ENCODE results near the gene IQCE.
"Not testable (repeated sequence)": the region's sequence is repeated elsewhere in the genome, so short reads cannot be mapped to it uniquely, and the experiment has no call there.

IQCE gene

DNA sequence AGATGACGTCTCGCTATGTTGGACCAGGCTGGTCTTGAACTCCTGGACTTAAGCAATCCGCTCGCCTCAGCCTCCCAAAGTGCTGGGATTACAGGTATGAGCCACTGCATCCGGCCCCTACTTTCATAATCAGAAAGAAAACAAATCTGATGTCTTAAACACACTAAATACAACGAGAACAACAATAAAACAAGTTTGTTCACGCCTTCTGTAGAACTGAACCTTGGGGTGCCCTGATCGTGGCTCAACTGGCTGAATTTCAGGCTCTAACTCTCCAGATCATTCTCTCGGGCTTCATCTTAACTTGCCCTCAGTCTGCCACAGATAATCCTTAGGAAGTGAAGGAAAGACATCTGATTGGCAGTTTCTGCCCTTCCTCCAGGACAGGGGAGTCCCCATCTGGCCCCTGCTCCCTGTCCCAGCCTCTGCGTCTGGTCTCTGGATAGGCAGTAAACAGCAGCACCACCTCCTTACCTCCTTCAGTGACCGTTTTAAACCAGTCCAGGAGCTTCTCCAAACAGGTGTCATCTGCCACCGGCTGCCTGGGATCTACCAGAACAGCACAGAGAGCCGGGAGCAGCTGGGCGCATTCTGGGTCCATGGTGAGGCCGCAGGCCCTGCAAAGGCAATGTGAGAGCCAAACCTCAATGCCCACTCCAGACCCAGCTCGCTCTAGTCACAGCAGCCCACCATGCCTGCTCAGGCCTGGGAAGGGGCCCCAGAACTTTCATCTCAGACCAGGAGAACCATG, 4.8 kb upstream of the IQCE start:
- no peak for DNase-seq (ENCODE audit: low read depth, low spot score)

DNA sequence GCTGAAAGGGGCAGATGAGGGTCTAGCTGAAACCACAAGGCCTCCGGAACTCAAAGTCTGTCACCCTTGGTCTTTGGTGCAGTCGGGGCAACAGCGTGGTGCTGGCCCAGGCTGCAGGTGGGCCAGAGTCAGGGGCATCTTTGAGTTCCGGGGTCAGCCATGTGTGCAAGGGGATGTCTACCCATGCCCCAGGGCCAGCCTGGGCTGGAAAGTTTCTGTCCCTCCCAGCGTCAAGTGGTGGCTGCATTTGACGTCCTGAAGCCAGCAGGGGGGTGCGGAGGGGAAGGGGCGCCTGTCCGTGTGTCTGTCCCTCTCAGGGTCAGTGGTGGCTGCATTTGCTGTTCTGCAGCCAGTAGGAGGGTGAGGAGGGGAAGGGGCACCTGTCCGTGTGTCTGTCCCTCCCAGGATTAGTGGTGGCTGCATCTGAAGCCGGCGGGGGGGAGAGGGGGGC, 4.1 kb upstream of the IQCE start:
- DNase-seq (ENCODE audit: low read depth, low spot score), result no peak

DNA sequence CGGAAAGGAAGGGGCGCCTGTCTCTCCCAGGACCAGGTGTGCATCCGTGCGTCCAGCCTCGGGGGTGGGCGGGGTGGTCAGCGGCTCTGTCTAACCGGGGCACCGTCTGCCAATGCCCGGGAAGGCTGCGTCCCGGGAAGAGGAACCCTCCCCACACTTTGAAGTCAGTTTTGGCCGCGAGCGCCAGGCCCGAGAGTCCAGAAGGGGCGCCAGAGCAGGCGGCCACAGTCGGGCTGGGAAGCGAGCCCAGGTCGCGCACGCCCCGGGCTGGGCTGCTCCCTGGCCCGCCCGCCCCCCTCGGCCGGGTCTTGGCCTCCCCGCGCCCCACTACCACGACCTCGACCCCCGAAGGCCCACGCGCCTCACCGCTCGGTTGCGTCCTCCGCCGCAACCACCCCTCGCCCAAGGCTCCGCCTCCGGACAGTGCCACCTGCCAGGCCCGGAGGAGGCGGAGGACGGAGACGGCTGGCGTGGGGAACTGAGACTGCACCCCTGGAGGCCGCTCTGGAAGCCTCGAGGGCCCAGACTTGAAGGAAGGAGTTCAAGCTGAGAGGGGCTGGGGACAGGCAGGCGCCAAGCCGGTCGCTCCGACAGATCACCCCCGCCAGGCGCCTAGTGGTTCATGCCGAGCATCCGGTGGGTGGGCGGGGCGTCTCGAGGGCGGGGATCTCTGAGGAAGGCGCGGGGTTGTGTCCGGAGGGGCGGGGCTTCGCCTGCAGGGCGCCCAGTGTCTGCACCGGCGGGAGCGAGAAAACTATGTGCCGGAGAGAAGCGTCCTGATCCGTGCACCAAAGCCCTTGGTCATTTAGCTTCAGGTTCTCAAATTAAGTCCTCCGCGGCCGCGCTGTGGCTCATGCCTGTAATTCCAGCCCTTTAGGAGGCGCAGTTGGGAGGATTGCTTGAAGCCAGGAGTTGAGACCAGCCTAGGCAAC, 3.4 kb upstream of the IQCE start, which contains the start of gene BRAT1:
Gene BRAT1, minus strand, starts transcription at position 404 of the 932 bp plus-strand sequence. CDS start 1,093 bp downstream, outside the sequence.
- peak; percentile 91 for DNase-seq (ENCODE audit: low read depth, low spot score)

DNA sequence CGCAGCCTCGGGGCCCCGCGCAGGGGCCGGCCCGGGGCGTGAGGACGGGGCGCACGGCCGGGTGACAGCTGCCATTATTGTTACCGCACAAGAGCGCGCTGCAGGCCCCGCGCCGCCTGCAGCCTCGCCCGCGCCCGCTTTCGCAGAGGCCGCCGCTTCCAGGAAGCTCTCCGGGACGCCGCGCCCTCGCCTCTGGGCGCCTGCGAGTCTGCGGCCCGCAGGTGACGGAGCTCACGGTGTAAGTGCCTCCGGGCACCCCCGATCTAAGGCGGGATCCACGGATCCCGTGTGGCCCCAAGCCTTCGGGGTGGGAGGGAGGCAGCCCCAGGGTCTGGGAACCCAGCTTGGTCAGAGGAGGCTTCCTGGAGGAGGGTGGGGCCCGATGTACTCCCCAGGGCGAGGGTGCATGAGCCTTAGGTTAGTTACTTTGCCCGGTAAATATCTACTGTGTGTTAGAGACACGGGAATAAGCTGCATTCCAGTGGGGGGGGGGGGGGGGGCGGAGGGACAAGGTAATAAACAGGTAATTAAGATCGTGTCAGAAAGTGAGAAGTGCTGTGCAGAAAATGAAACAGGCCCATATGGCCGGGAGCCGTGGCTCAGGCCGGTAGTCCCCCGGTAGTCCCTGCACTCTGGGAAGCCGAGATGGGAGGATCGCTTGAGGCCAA, 638 bp downstream of the IQCE start:
- no peak for DNase-seq (ENCODE audit: low read depth, low spot score)

DNA sequence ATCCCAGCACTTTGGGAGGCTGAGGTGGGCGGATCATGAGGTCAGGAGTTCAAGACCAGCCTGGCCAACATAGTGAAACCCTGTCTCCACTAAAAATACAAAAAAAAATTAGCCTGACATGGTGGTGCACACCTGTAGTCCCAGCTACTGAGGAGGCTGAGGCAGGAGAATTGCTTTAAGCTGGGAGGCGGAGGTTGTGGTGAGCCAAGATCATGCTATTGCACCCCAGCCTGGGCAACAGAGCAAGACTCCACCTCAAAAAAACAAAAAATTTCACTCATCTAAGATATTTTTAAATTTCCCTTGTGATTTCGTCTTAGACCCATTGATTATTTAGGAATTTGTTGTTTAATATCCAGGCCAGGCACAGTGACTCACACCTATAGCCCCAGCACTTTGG, 5.2 kb downstream of the IQCE start:
- not testable (repeated sequence) for DNase-seq (ENCODE audit: low read depth, low spot score)

DNA sequence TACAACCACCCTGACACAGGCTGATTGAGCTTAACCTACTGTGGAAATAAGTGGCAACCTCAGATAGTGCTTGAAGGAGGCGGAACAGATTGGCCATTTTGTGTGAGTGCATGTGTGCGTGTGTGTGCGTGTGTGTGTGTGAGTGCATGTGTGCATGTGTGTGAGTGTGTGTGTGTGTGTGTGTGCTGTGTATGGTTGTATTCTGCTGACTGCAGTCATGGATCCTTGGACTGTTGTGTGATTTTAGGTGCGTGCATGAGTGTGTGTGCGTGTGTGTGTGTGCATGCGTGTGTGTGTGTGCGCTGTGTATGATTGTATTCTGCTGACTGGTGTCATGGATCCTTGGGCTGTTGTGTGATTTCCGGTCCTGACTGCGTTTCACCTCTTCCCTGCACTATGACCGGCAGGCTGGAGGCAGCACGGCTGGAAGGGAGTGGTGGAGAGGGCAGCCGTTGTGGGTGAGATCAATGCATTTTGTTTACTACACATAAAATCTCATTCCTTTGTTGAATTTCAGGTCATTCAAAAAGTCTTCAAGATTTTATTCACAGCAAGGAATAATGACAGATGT, 6.3 kb downstream of the IQCE start:
- no peak for DNase-seq (ENCODE audit: low read depth, low spot score)

DNA sequence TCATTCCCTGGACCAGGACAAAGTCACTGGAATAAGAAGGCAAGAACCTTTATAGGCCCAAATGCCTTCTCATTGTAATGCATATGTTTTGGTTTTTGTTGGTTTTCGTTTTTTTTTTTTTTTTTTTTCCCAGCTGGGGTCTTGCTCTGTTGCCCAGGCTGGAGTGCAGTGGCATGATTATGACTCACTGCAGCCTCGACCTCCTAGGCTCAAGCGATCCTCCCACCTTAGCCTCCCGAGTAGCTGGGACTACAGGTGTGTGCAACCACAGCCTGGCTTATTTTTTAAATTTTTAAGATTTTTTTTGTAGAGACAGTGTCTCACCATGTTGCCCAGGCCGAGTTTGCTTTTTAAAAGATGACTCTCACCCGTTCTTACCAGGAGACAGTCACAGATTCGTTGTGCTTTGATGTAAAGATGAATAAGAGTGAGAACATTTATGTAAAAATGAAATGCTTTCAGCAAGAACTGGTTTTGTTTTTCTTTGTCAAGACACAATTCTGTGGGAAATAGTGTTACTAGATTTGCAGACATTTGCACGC, 7.6 kb downstream of the IQCE start:
- DNase-seq (ENCODE audit: low read depth, low spot score), result no peak

DNA sequence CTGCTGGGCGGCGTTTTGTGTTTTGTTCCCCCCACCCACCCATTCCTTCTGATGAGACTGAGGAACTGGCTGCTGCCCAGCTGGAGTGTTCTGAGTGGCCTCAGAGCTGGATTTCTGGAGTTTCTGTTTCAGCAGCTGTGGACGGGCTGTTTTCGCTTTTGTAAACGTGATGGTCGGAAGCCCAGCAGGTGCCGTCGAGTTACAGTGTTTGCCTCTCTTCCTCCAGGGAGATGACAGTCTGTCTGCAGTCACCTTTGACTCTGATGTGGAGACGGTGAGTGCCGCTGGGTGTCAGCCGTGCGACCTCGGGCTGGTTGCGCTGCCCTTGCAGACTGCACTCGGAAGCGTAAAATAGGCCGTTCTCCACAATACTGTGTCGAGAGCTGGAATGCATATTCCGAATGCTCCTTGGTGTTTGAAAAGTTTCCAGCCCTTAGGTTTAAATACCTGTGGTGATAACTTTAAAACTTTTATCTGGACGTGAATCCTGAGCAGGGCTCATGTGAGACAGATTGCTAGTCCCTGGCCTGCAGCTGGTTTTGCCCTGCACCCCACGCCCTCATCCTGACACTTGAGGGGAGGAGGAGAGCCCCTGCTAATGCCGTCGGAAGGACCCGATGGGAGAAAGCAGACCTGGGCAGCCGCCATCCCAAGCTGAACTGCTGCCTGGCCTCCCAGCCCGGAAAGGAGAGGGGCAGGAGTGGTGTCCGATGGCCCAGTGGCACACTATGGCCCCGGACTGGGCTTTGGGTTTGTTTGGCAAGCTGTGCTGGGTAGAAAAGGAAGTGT, 8.3 kb downstream of the IQCE start:
- no peak for DNase-seq (ENCODE audit: low read depth, low spot score)

DNA sequence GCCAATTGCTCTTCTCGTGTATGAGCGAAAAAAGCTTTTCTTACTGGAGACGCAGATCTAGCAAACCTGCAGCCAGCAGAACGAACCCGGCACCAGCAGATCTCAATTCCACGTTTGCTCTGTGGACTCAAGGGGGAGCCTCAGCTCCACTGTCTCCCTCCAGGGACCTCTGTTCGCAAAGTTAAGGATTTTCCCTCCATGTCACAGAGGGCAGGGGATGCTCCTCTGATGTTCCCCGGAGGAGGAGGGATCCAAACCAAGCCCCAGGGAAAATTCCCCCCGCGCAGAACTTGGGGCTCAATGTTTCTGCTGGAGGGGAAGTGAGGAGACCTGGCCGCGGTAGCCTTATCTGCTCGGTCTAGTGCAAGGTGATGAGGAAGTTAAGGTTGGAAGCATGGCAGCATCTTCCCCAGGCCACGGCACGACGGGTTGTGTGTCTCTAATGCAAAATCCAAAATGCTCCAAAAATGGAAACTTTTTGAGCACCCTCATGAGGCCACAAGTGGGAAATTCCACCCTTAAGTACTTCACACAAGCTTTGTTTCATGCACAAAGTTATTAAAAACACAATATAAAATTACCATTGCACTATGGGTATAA, 9.0 kb downstream of the IQCE start:
- no peak for DNase-seq (ENCODE audit: low read depth, low spot score)

DNA sequence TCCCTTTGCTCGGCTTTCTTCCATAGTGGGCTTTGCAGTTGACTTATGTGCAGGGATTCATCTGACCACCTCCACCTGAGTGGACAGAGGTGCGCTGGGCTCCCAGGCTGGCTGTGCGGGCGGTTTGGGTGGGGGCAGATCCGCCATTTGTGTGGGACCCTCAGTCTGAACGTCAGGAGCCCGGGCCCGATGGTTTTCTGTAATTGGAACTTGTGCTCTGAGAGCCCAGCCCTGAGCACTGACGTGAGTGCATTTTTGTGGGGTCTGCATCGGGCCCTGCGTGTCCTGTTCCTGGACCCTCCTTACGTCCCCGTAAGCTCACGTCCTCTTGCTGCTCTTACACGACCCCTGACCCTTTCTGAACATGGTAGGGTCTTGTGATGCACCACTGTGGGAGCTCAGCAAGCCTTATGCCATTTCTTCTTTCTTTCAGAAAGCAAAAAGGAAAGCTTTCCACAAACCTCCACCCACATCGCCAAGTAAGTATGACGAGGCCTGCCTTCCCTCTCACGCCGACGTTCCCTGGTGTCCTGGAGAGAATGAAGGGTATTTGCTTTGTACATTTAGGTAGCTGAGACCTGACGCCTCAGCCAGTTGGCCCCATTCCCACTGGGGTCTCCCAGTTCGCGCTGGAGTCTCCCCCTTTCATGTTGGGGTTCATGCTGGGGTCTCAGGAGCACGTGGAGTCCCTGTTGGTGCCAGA, 9.9 kb downstream of the IQCE start:
- DNase-seq (ENCODE audit: low read depth, low spot score), result no peak

DNA sequence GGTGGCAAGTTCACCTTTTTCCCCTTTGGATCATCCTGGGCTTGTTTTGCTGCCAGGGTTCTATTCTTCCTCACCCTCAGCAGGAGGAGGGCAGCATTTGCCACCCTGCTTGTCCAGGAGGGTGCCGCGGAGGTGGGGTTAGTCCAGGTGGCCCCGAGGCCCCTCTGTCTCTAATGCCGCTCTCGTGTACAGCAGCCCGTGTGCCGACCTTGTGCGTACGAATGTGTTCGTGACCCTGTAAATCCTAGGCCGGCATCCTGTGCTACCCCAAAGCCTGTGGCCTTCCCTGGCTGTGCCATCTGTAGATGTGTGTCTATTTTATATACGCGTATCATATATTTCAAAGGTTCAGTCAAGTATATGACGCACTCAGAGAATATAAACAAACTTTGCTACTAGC, 10.6 kb downstream of the IQCE start:
- DNase-seq (ENCODE audit: low read depth, low spot score), result no peak

DNA sequence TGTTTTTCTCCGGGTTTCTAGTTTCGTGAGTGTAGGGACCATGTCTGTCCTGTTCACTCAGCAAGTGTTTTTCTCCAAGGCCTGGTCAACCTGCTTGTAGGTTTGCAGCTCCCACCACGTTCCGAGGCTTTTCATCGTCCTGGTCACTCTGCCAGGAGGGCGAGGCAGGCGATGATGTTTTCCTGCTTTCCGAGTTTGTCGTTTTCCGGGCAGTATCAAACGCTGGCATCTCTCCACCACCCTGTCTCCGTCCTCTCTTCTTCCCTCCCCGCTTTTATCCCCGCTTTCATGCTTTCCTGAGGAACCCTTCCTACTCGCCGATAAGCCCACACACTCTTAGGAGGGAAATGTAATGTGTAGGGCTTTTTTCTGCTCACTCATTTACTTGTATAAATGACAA, 11.2 kb downstream of the IQCE start:
- no peak for DNase-seq (ENCODE audit: low read depth, low spot score)

DNA sequence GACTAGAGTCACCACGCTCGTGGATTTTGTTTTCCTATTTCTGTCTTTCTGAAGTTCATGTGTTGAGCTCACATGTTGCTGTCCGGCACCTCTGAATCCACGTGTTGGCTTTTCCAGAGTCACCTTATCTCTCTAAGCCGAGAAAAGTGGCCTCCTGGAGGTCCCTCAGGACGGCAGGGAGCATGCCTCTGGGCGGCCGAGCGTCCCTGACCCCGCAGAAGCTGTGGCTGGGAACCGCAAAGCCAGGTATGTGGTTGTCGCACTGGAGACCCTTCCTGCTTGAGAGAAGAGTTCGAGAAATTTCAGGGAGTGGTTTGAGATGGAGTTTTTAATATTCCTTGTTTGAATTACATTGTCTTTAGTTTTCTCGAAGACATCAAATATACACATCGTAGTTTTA, 12.6 kb downstream of the IQCE start:
- no peak for DNase-seq (ENCODE audit: low read depth, low spot score)

DNA sequence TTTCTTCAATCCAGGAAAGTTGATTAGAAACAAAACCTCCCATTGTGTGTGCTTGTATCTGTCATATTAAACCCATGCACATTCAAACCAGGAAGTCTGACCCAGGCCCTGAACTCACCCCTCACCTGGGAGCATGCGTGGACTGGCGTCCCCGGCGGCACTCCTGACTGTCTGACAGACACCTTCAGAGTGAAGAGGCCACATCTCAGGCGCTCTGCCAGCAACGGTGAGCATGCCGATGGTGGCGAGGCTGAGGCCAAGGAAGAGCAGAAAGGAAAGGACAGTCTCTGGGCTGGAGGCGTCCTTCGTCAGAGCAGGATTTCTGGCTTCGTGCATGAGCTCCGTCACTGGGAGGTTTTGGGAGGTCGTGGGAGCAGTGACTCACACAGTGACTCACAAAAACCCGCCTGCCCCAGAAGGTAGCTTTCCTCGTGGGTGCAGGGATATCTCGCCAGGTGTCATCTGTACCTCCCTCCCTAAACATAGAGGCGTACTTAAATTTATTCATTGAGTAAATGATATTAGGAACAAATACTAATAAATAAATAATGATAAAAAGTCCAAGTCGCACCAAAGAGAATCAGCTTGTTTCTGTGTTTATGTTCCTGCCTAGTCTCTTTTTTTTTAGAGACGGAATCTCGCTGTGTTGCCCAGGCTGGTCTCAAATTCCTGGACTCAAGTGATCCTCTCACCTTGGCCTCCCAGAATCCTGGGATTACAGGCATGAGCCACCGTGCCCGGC, 13.5 kb downstream of the IQCE start:
- no peak for DNase-seq (ENCODE audit: low read depth, low spot score)

DNA sequence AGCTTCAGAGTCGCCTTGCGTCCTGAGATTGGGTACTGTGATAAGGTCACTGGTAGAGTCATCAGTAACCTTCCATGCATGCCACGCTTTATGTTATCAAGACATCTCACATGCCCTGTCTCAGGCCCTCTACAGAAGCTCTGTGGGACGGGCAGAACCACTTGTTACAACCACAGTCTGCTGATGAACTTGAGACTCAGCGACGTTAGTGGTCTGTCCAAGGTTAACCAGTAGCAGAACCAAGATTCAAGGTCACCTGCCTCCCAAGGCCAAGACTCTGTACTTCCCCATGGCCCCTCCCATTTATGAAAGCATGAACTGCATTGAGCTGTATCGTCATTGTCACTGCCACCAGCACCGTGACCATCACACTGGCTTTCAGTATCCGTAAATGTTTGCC, 15.0 kb downstream of the IQCE start:
- no peak for DNase-seq (ENCODE audit: low read depth, low spot score)

DNA sequence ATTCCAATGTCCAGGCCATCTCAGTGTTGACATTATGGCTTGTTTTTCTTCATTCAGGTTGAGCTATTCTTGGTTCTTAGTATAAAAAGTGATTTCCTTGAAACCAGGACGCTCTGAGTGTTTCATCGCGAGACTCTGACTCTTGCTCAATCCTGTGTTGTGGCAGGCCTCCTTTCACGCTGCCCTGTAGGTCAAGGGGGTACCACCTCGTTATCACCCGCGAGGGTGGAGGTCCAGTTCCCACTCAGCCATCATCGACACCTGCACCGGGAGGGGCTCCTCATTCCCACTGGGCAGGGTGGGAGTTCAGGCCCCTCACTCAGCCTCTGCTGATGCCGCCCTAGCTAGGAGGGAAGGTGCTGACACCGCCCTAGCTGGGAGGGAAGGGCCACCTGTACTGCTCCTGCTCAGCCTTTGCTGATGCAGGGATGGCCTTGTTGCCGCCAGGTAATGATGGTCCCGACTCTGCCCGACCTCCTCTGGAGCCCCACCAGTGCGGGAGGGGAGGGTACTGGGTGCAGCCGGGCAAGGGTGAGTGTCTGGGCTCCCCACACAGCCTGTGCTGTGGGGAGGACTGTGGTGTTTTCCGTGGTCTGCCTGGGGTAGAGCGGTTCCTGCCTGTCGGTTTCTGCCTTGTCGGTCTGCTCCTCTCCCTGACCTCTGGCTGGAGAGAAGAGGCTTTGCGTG, 16.4 kb downstream of the IQCE start:
- no peak for DNase-seq (ENCODE audit: low read depth, low spot score)

DNA sequence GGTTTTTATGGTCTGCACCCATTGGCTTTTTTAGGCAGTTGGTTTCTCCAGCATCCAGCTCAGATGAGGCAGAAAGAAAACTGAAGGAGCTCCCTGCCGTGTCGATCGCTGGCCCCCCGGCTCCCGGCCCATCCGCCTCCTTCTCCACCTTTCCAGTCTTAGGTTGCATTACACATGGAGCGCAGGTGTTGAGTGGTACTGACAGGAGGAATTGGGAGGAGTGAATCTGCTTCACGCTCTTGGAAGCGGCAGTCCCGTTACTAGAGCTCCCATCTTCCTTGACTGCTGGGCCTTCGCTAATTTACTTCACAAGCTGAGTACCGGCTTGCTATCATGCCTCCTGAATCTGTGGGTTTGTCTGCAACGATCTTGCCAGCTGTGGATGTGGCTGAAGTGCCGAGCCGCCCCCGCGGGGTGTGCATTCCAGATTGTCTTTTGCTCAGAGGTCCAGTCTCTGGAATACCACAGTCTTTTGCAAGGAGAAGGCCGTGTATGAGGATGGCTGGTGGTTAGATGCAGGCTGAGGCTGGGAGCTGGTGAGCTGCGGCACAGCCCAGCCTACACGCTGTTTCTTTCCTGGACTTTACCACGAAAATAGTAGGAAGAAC, 17.1 kb downstream of the IQCE start:
- DNase-seq (ENCODE audit: low read depth, low spot score), result no peak
